GM12878 (cell line): ENCODE results near the gene DNAH9. TPM values are rescaled to one million over a fixed set of nuclear protein-coding genes. Genes with fewer than 3 reads are reported as not detected.

Experiments used
- ATAC-seq: fragments of 200-7000 bp; cut with Tn5 transposase; 3 replicates; pipeline ENCODE4 v1.9.1; 2020; ENCODE audit warnings: mild to moderate bottlenecking, moderate library complexity
- BruUV-seq: library from RNA; stranded (reverse); fragments of 400-500 nt; replicated peaks from 2 replicates; lab custom pipeline; 2021; lab: Mats Ljungman, UMichigan
- CTCF ChIA-PET: fragments of 300-600 bp; sonication (Branson Sonifier 250); formaldehyde crosslinking; extraction: SDS; loops from one replicate; lab custom pipeline; 2021; ENCODE audit warnings: inconsistent platforms; lab: Yijun Ruan, JAX
- POLR2A ChIA-PET: fragments of 350-600 bp; formaldehyde crosslinking; extraction: SDS; loops from one replicate; lab custom pipeline; 2021; ENCODE audit warnings: inconsistent platforms; lab: Charles Lee
- RAD21 ChIA-PET: fragments of 300-600 bp; sonication (Branson Sonifier 250); formaldehyde crosslinking; loops from one replicate; lab custom pipeline; 2023; ENCODE audit warnings: antibody characterized with exemption; ENCODE audit not compliant: unreplicated experiment; lab: Charles Lee
- SMC1A ChIA-PET: fragments of 300-600 bp; sonication (Branson Sonifier 250); formaldehyde crosslinking; loops from one replicate; lab custom pipeline; 2023; ENCODE audit not compliant: unreplicated experiment, uncharacterized antibody; lab: Charles Lee
- DNase-seq: peaks from one replicate; pipeline ENCODE4 v3.0.0-alpha.2; 2011; ENCODE audit warnings: low read depth, low spot score
- FAIRE-seq: peaks from 3 replicates; lab custom pipeline; 2011; peaks lifted over from hg19 to GRCh38; lab: Jason Lieb, UNC
- H2AFZ ChIP-seq: 2 replicates; pipeline ENCODE4 v1.6.0; 2011; ENCODE audit warnings: low read depth, low read length, control low read depth; ENCODE audit not compliant: control insufficient read depth
- H3K27ac ChIP-seq: 2 replicates; pipeline ENCODE4 v1.5.1; 2011; ENCODE audit warnings: control low read depth; ENCODE audit not compliant: control insufficient read depth, insufficient read depth
- H3K27me3 ChIP-seq, 2 experiments: replicated peaks in 1 of 2; 2 replicates each; pipeline versions ENCODE4 v1.6.0 to v1.6.1; 2011; ENCODE audit warnings: low read length in 1 of 2; ENCODE audit not compliant: control insufficient read depth in 2 of 2, insufficient read depth in 2 of 2
- H3K36me3 ChIP-seq, 2 experiments: 2 replicates each; pipeline ENCODE4 v1.5.1; 2011; ENCODE audit warnings: low read length in 1 of 2; ENCODE audit not compliant: control insufficient read depth in 2 of 2, insufficient read depth in 2 of 2
- H3K4me1 ChIP-seq: 2 replicates; pipeline ENCODE4 v1.6.1; 2011; ENCODE audit warnings: mild to moderate bottlenecking, low read length, moderate library complexity, mixed read lengths; ENCODE audit not compliant: control insufficient read depth, insufficient read depth
- H3K4me2 ChIP-seq: 2 replicates; pipeline ENCODE4 v1.6.0; 2011; ENCODE audit warnings: control low read depth; ENCODE audit not compliant: control insufficient read depth, insufficient read depth
- H3K4me3 ChIP-seq: fragments of 200-600 bp; sonication (generic); 2 replicates; pipeline ENCODE4 v1.5.1; 2016
- H3K79me2 ChIP-seq: 2 replicates; pipeline ENCODE4 v1.6.0; 2011; ENCODE audit warnings: low read length; ENCODE audit not compliant: control insufficient read depth, insufficient read depth
- H3K9ac ChIP-seq: 2 replicates; pipeline ENCODE4 v1.8.0; 2011; ENCODE audit warnings: low read length, control low read depth, mixed read lengths; ENCODE audit not compliant: control insufficient read depth, insufficient read depth
- H3K9me3 ChIP-seq: replicated peaks from 3 replicates; pipeline ENCODE4 v1.5.1; 2011; ENCODE audit warnings: mild to moderate bottlenecking, low read length; ENCODE audit not compliant: control insufficient read depth, insufficient read depth
- H4K20me1 ChIP-seq: 2 replicates; pipeline ENCODE4 v1.6.0; 2011; ENCODE audit not compliant: control insufficient read depth, insufficient read depth
- ELK1 ChIP-seq: IDR thresholded peaks from 2 replicates; pipeline ENCODE4 v1.6.1; 2012; ENCODE audit warnings: low read depth, low read length, improper control_type of control experiment
- FOS ChIP-seq: IDR thresholded peaks from 3 replicates; pipeline ENCODE4 v1.6.1; 2011; ENCODE audit warnings: borderline replicate concordance; ENCODE audit not compliant: insufficient read length; ENCODE audit errors: extremely low read depth
- IKZF2 ChIP-seq, 2 experiments: fragments of 450-650 bp; IDR thresholded peaks; 2 replicates each; pipeline ENCODE4 v1.6.1; 2017; ENCODE audit warnings: mild to moderate bottlenecking in 2 of 2, moderate library complexity in 2 of 2
- MEF2B ChIP-seq: fragments of 450-650 bp; IDR thresholded peaks from 2 replicates; pipeline ENCODE4 v1.6.1; 2018; ENCODE audit warnings: mild to moderate bottlenecking, moderate library complexity; ENCODE audit not compliant: partially characterized antibody, poor library complexity, severe bottlenecking
- MLLT1 ChIP-seq: fragments of 450-650 bp; IDR thresholded peaks from 2 replicates; pipeline ENCODE4 v1.6.1; 2016; ENCODE audit warnings: mild to moderate bottlenecking
- NBN ChIP-seq: fragments of 450-650 bp; IDR thresholded peaks from 2 replicates; pipeline ENCODE4 v1.6.1; 2016
- POU2F2 ChIP-seq: IDR thresholded peaks from 3 replicates; pipeline ENCODE4 v1.6.1; 2011; ENCODE audit warnings: low read depth, mild to moderate bottlenecking, low read length, borderline replicate concordance
- STAT3 ChIP-seq: IDR thresholded peaks from 2 replicates; pipeline ENCODE4 v1.6.1; 2011; ENCODE audit warnings: low read depth, low read length, improper control_type of control experiment
- USF1 ChIP-seq: IDR thresholded peaks from 2 replicates; pipeline ENCODE4 v1.6.1; 2011; ENCODE audit warnings: borderline replicate concordance, low read depth, mild to moderate bottlenecking, moderate library complexity, mixed read lengths, low read length; ENCODE audit not compliant: insufficient read depth; ENCODE audit errors: extremely low read length
- YBX1 ChIP-seq: fragments of 450-650 bp; IDR thresholded peaks from 2 replicates; pipeline ENCODE4 v1.6.1; 2016; ENCODE audit warnings: antibody characterized with exemption
- WGBS: methylation state at CpG from one replicate; pipeline ENCODE4 v1.1.6; 2016; ENCODE audit warnings: low lambda C conversion rate; ENCODE audit not compliant: insufficient replicate concordance, insufficient coverage; ENCODE audit errors: missing lambda C conversion rate; 5-methylcytosine and 5-hydroxymethylcytosine counted together
- in situ Hi-C: fragments of 300-500 bp; cut with MboI; formaldehyde crosslinking; loops from 9 replicates; pipeline ENCODE4 v1.14.3; 2018; ENCODE audit warnings: mixed read lengths
- intact Hi-C: fragments of 100-400 bp; cut with micrococcal nuclease; formaldehyde crosslinking; loops from one replicate; pipeline ENCODE4 v1.14.2; 2022; ENCODE audit not compliant: unreplicated experiment
- polyA plus RNA-seq, 11 experiments: library from polyadenylated mRNA; depleted of rRNA in 4 of 11; unstranded in 6 of 11; stranded (reverse) in 5 of 11; fragments of >200 nt; fragmentation: Nextera tagmentation in 4 of 11; fragmentation: Illumina TruSeq in 1 of 11; extraction: Ambion mirVana in 4 of 11; extraction: Trizol in 1 of 11; gene quantifications; 1 replicate in 1 of 11; 2 replicates in 10 of 11; pipeline versions ENCODE4 v1.2.1 to v1.2.3, GENCODE V29; 2011 to 2016; ENCODE audit warnings: inconsistent platforms in 2 of 11, missing spikeins in 2 of 11, low read depth in 1 of 11
- total RNA-seq, 4 experiments: library from RNA; depleted of rRNA in 3 of 4; stranded (reverse); fragments of >200 nt in 3 of 4; fragmentation: Illumina TruSeq in 1 of 4; extraction: Trizol in 1 of 4; gene quantifications; 2 replicates each; pipeline versions ENCODE4 v1.2.1 to v1.2.3, GENCODE V29; 2013 to 2021

The DNAH9 gene
- total and polyA plus RNA-seq, 10 of the 15 experiments (the other 5 are each of a cell fraction or from before 2014, with no cell fraction given) = 0.10 to 0.40 (median 0.19) TPM; not detected in 7

- intact Hi-C loops (loop anchor here (1.0 kb wide), 1 partner anchor 22 kb away; the partner anchor contains the start of gene MAP2K4), in situ Hi-C loops (loop anchor here (10.0 kb wide), 1 partner anchor 1017 kb away; the partner anchor contains the start of gene ELAC2)
- H3K9ac ChIP-seq = no peak overlapping the region; the same call in 1 of the 2 replicates
- ChIA-PET CTCF (interaction anchor here (1.0 to 1.3 kb wide), 3 partner anchors 9 to 1033 kb away, joined by 3 read pairs; partner anchors contain the start of gene MAP2K4), SMC1A (interaction anchor here (1.0 to 2.8 kb wide), 4 partner anchors 10 to 101 kb away, joined by 3 to 11 read pairs (median 8); no protein-coding TSS in a partner anchor), POLR2A (interaction anchor here (1.0 to 3.6 kb wide), 6 partner anchors 9 to 55 kb away, joined by 3 to 46 read pairs (median 7); partner anchors contain the start of gene MAP2K4), RAD21 (interaction anchor here (0.8 to 1.8 kb wide), 8 partner anchors 10 to 1020 kb away, joined by 3 to 20 read pairs (median 4); partner anchors contain the start of genes ELAC2 and MAP2K4)
- H3K9me3 ChIP-seq = no peaks in the 10 kb centered on the region
- BruUV-seq = no TSS peak
- peak; percentile 44 for FAIRE-seq
- H3K27ac ChIP-seq = peak overlapping the region; percentile 1
- H2AFZ ChIP-seq = peak overlapping the region; percentile 71
- H4K20me1 ChIP-seq = no peaks in the 10 kb centered on the region
- TF ChIP-seq FOS (no peak), ELK1 (no peak), STAT3 (no peak), NBN (0 out of 2 replicates have a peak, but pooled peaks have one; percentile 31), USF1 (no peak), YBX1 (peak; percentile 64; the same call in 1 of the 2 replicates), POU2F2 (no peak), MEF2B (no peak), MLLT1 (peak; percentile 73; the same call in 1 of the 2 replicates), IKZF2 (IDR thresholded peaks at IDR 0.05) (0 out of 4 replicates have a peak, but pooled peaks of 1 of the 2 experiments have one; percentile 3)
- H3K4me3 ChIP-seq = peak overlapping the region; percentile 77
- H3K36me3 ChIP-seq = no peaks in the 10 kb centered on the region
- DNase-seq = no peak
- peak overlapping the region; percentile 84 for H3K4me2 ChIP-seq
- H3K27me3 ChIP-seq = no peaks in the 10 kb centered on the region
- no peaks in the 10 kb centered on the region for H3K79me2 ChIP-seq
- ATAC-seq = no peak
- 66% methylated on average over 4 of the region's 4 CpGs for WGBS
- peaks cover 3% of the 10 kb centered on the region; the same call in 1 of the 2 replicates for H3K4me1 ChIP-seq
Observed at GRCh38 chr17:11997972-11998233, 399.6 kb downstream of the DNAH9 start.
